Loucy (cell line): ENCODE data around the gene TESK1.
"Not testable (repeated sequence)": the region's sequence is repeated elsewhere in the genome, so short reads cannot be mapped to it uniquely, and the experiment has no call there.

Experiments
- H2AFZ ChIP-seq: fragments of 200-600 bp; sonication (generic); 2 replicates; pipeline ENCODE4 v1.6.0; 2016; ENCODE audit warnings: antibody characterized with exemption, mild to moderate bottlenecking, low read length, moderate library complexity
- H3F3A ChIP-seq: fragments of 200-600 bp; 2 replicates; pipeline ENCODE4 v1.6.0; 2016; ENCODE audit warnings: antibody characterized with exemption, low read depth, mild to moderate bottlenecking
- H3K27me3 ChIP-seq: fragments of 200-600 bp; sonication (generic); 2 replicates; pipeline ENCODE4 v1.6.1; 2014; ENCODE audit warnings: low read length, mild to moderate bottlenecking; ENCODE audit not compliant: insufficient read depth, poor library complexity, severe bottlenecking
- H3K36me3 ChIP-seq: fragments of 200-600 bp; sonication (generic); 2 replicates; pipeline ENCODE4 v1.6.1; 2016; ENCODE audit warnings: low read length; ENCODE audit not compliant: insufficient read depth
- H3K4me1 ChIP-seq: fragments of 200-600 bp; sonication (generic); 2 replicates; pipeline ENCODE4 v1.5.1; 2014; ENCODE audit warnings: low read length, mild to moderate bottlenecking; ENCODE audit not compliant: insufficient read depth, poor library complexity, severe bottlenecking
- H3K4me2 ChIP-seq: fragments of 200-600 bp; sonication (generic); 2 replicates; pipeline ENCODE4 v1.6.0; 2014; ENCODE audit warnings: antibody characterized with exemption, low read length, low read depth, mild to moderate bottlenecking; ENCODE audit not compliant: poor library complexity, severe bottlenecking
- H3K4me3 ChIP-seq: fragments of 200-600 bp; sonication (generic); 2 replicates; pipeline ENCODE4 v1.5.1; 2014; ENCODE audit warnings: low read length, mild to moderate bottlenecking, mixed read lengths; ENCODE audit not compliant: poor library complexity, severe bottlenecking
- H3K79me2 ChIP-seq: fragments of 200-600 bp; sonication (generic); 2 replicates; pipeline ENCODE4 v1.6.1; 2014; ENCODE audit warnings: low read length; ENCODE audit not compliant: insufficient read depth
- H3K9ac ChIP-seq: fragments of 200-600 bp; sonication (generic); 2 replicates; pipeline ENCODE4 v1.6.0; 2014; ENCODE audit warnings: mild to moderate bottlenecking, low read depth, low read length, moderate library complexity; ENCODE audit not compliant: poor library complexity, severe bottlenecking
- H3K9me2 ChIP-seq: fragments of 200-600 bp; sonication (generic); replicated peaks from 2 replicates; pipeline ENCODE4 v1.6.1; 2016; ENCODE audit warnings: low read depth, low read length, mixed read lengths
- H3K9me3 ChIP-seq: fragments of 200-600 bp; sonication (generic); 2 replicates; pipeline ENCODE4 v1.6.1; 2014; ENCODE audit warnings: mild to moderate bottlenecking, antibody characterized with exemption, low read length, low read depth; ENCODE audit not compliant: insufficient read depth
- H4K20me1 ChIP-seq: fragments of 200-600 bp; sonication (generic); 2 replicates; pipeline ENCODE4 v1.6.0; 2014; ENCODE audit warnings: antibody characterized with exemption, low read length, mild to moderate bottlenecking; ENCODE audit not compliant: insufficient read depth, poor library complexity, severe bottlenecking
- EZH2phosphoT487 ChIP-seq: fragments of 200-600 bp; IDR thresholded peaks from 2 replicates; pipeline ENCODE4 v1.6.1; 2018; ENCODE audit warnings: antibody characterized with exemption, mild to moderate bottlenecking, moderate library complexity, borderline replicate concordance
- TF ChIP-seq, protein P1 (sequence below): fragments of 200-600 bp; sonication (generic); conservative IDR thresholded peaks from 2 replicates; pipeline ENCODE4 v1.5.1; 2014; ENCODE audit warnings: mild to moderate bottlenecking, antibody characterized with exemption, low read length

TESK1 gene

DNA sequence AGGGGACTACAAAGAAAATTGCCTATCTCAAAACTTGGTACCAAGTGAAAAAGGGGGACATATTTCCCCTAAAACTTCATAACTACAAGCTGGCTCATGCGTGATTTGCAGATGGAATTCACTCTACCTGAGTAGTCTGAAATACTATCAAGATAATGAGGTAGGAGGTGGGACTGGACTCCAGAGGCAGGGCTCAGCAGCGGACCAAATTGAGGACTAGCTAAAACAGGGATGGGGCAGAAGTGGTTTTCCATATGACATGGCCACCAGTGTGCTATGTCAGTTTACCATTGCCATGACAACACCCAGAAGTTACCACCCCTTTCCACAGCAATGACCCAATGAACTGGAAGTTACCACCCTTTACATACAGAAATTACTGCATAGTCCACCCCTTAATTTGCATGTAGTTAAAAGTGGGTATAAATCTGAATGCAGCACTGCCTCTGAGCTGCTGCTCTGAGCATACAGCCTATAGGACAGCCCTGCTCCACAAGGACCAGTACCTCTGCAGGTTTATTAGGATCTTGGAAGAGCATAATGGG is 30.4 kb upstream of the TESK1 start:
- Histone ChIP-seq H3K27me3 (no peaks in the 10 kb centered on the region), H3K4me1 (no peaks in the 10 kb centered on the region), H3F3A (no peaks in the 10 kb centered on the region), H2AFZ (no peak overlapping the region), H3K9me2 (no peaks in the 10 kb centered on the region), H3K79me2 (no peaks in the 10 kb centered on the region), H3K36me3 (no peaks in the 10 kb centered on the region), H3K9me3 (no peaks in the 10 kb centered on the region), H4K20me1 (no peaks in the 10 kb centered on the region), H3K9ac (no peak overlapping the region), H3K4me3 (no peak overlapping the region), H3K4me2 (no peak overlapping the region)
- TF ChIP-seq, protein P1, sequence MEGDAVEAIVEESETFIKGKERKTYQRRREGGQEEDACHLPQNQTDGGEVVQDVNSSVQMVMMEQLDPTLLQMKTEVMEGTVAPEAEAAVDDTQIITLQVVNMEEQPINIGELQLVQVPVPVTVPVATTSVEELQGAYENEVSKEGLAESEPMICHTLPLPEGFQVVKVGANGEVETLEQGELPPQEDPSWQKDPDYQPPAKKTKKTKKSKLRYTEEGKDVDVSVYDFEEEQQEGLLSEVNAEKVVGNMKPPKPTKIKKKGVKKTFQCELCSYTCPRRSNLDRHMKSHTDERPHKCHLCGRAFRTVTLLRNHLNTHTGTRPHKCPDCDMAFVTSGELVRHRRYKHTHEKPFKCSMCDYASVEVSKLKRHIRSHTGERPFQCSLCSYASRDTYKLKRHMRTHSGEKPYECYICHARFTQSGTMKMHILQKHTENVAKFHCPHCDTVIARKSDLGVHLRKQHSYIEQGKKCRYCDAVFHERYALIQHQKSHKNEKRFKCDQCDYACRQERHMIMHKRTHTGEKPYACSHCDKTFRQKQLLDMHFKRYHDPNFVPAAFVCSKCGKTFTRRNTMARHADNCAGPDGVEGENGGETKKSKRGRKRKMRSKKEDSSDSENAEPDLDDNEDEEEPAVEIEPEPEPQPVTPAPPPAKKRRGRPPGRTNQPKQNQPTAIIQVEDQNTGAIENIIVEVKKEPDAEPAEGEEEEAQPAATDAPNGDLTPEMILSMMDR: no peak
- no peak for TF ChIP-seq EZH2phosphoT487

- Histone ChIP-seq H3K27me3 (no peaks in the 10 kb centered on the region), H3K9me3 (0 out of 2 replicates have a peak, but pooled peaks cover 5% of the 10 kb centered on the region), H3K4me2 (no peak overlapping the region), H3K4me3 (no peak overlapping the region), H2AFZ (no peak overlapping the region), H3K9me2 (no peaks in the 10 kb centered on the region), H3K4me1 (no peaks in the 10 kb centered on the region), H3K36me3 (no peaks in the 10 kb centered on the region), H4K20me1 (no peaks in the 10 kb centered on the region), H3F3A (no peaks in the 10 kb centered on the region), H3K9ac (no peak overlapping the region), H3K79me2 (no peaks in the 10 kb centered on the region)
- TF ChIP-seq EZH2phosphoT487: no peak
These were observed 29.6 kb upstream of the TESK1 start for GRCh38 chr9:35575478-35575877.

GRCh38 chr9:35577486-35577885 is 27.6 kb upstream of the TESK1 start:
- Histone ChIP-seq H3K9me2 (no peaks in the 10 kb centered on the region), H3K4me2 (no peak overlapping the region), H3K9ac (no peak overlapping the region), H3K27me3 (no peaks in the 10 kb centered on the region), H3K9me3 (peaks cover 5% of the 10 kb centered on the region; the same call in 1 of the 2 replicates), H3F3A (no peaks in the 10 kb centered on the region), H3K79me2 (no peaks in the 10 kb centered on the region), H2AFZ (no peak overlapping the region), H4K20me1 (no peaks in the 10 kb centered on the region), H3K4me3 (no peak overlapping the region), H3K36me3 (no peaks in the 10 kb centered on the region), H3K4me1 (no peaks in the 10 kb centered on the region)
- TF ChIP-seq, protein P1: no peak
- no peak for TF ChIP-seq EZH2phosphoT487

DNA sequence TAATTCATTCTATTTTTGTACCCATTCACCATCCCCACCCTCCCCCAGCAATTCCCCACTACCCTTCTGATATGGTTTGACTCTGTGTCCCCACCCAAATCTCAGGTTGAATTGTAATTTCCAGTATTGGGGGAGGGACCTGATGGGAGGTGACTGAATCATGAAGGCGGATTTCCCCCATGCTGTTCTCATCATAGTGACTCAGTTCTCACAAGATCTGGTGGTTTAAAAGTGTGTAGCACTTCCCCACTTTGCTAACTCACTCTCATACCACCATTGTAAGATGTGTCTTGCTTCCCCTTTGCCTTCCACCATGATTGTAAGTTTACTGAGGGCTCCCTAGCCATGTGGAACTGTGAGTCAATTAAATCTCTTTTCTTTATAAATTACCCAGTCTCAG is 25.9 kb upstream of the TESK1 start:
- no peaks in the 10 kb centered on the region for H3K9me2 ChIP-seq
- H3K4me3 ChIP-seq: no peak overlapping the region
- no peak overlapping the region for H3K4me2 ChIP-seq
- H3K9ac ChIP-seq: no peak overlapping the region
- H3K79me2 ChIP-seq: no peaks in the 10 kb centered on the region
- peaks cover 5% of the 10 kb centered on the region; the same call in 1 of the 2 replicates for H3K9me3 ChIP-seq
- H3K36me3 ChIP-seq: no peaks in the 10 kb centered on the region
- TF ChIP-seq, protein P1: no peak
- TF ChIP-seq EZH2phosphoT487: no peak
- H3F3A ChIP-seq: no peaks in the 10 kb centered on the region
- H4K20me1 ChIP-seq: no peaks in the 10 kb centered on the region
- H3K4me1 ChIP-seq: no peaks in the 10 kb centered on the region
- no peak overlapping the region for H2AFZ ChIP-seq
- H3K27me3 ChIP-seq: no peaks in the 10 kb centered on the region

- not testable (repeated sequence) for H3K4me1 ChIP-seq, H3K9ac ChIP-seq, H4K20me1 ChIP-seq, H3K4me3 ChIP-seq, H3K79me2 ChIP-seq, H3K4me2 ChIP-seq, H3K36me3 ChIP-seq, H3K9me3 ChIP-seq, H2AFZ ChIP-seq, H3F3A ChIP-seq, H3K27me3 ChIP-seq, H3K9me2 ChIP-seq
These were observed 25.3 kb upstream of the TESK1 start for GRCh38 chr9:35579659-35580227.
